EH (cell line): ENCODE data around the gene LZTFL1.

Experiments
- DNase-seq: peaks from one replicate; pipeline ENCODE4 v3.0.0-alpha.2; 2015; ENCODE audit warnings: low read depth

The LZTFL1 gene

DNA sequence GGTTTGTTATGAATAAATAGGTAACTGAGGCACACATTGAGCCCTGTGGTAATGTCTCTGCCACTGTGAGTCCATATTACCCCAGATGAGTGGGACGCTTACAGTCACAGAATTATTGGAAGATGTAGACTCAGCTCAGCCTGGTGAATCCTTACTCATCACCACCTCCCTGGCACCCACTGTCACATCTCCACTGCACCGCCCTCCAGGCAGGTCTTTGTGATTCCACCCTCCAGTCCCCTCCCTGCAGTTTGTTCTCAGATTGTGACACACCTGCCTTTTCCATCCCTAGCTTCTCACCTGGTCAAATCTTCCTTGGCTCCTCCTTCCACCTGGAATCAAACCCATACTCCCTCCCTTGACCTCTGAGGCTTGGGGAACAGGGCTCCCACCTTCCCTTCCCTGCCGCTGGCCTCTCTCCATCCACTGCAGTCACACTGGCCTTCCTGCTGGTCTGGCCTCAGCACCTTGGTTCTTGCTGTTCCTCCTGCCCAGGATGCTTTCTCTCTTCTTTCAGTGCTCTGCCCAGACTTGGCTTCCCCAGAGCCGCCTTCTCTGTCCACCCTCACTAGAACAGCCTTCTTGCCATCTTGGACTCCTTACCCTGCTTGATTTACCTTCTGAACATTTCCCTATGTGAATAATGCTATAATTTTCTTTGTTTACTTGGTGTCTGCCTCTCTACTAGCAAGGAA is 55.0 kb downstream of the LZTFL1 start:
- DNase-seq: no peak

DNA sequence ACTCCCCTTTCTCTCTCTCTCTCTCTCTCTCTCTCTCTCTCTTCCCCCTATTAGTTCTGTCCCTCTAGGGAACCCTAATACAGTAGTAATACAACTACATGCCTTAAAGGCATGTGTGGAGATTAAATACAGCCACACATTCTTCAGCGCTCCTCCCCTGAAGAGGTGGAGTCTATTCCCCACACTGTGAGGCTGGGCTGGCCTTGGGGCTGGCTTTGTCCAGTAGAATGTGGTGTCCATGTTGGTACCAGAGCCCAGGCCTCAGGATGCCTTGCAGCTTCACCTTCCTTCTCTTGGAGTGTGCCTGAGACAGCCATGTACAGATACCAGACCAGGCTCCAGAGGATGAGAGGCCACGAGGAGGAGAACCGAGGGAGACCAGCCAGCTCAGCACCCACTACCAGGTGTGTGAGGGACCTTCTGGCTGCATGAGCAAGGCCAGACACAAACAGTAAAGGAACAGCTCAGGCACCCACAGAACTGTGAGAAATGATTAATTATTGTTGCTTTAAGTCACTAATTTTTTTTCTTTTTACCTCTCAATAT is 56.2 kb downstream of the LZTFL1 start:
- no peak for DNase-seq

DNA sequence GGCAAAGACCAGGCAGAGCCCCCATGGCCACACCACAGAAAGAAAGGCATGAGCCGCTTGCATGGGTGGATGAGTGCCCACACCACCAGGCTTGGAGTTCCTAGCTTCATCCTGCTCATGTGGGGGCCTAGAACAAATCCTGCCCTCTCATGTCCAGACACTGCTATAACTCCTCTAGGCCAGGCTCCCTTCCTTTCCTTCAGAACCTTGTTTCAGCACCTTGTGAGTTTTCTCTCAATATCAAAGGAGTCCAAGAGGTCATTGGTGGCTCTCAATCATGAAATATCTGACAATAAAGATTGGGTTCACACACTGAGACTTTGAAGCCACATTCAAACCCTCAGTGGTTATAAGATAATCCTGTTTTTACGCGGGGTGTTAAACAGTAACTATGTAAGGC is 58.3 kb downstream of the LZTFL1 start:
- no peak for DNase-seq

DNA sequence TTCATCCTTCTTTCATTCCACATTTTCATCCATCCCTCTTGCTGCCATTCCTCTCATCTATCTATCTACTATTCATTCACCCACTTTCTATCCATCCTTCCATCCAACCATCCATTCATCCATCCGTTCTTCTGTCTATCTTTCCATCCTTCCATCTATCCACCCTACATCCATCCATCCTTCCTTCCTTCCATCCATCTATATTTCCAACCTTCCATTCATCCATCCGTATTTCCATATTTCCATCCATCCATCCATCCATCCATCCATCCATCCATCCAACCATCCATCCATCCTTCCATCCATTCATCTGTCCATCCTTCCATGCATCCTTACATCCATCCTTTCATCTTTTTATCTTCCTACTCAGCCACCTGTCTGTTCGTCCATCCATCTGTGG is 59.5 kb downstream of the LZTFL1 start:
- DNase-seq: no peak

DNA sequence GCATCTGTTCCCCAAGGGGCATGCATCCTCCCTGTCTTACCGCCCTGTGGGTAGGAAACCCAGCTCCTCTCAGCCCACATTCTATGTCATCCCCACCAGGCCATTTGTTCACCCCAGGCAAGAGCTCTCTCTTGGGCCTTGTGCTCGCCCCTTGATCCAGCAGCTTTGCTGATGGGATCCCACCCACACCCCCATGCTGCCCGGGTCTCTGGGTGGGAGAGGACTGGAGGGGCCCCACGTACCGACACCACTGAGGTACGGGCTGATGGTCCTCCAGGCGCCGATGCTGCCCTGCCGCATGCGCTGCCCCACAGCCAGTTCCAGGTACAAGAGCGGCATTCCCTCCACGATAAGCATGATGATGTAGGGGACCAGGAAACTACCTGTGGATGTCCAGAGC is 60.1 kb downstream of the LZTFL1 start:
- no peak for DNase-seq

DNA sequence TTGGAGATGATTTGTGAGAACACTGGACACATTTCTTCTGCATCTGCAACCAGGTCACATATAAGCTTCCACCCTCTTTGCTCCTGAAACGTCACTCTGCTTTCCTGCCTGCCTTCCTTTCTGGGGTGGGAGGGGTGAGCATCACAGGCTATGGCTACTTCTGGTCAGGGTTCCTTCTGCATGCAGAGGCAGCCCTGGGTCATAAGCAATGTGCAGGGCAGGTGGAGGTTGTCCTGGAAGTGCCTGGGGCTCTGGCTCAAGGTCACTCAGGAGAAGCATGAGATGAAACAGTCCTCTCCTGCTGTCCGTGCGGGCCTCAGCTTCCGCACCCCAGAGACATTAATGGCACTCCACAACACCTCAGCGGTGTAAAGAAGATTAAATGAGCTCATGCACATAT is 60.6 kb downstream of the LZTFL1 start:
- no peak for DNase-seq

DNA sequence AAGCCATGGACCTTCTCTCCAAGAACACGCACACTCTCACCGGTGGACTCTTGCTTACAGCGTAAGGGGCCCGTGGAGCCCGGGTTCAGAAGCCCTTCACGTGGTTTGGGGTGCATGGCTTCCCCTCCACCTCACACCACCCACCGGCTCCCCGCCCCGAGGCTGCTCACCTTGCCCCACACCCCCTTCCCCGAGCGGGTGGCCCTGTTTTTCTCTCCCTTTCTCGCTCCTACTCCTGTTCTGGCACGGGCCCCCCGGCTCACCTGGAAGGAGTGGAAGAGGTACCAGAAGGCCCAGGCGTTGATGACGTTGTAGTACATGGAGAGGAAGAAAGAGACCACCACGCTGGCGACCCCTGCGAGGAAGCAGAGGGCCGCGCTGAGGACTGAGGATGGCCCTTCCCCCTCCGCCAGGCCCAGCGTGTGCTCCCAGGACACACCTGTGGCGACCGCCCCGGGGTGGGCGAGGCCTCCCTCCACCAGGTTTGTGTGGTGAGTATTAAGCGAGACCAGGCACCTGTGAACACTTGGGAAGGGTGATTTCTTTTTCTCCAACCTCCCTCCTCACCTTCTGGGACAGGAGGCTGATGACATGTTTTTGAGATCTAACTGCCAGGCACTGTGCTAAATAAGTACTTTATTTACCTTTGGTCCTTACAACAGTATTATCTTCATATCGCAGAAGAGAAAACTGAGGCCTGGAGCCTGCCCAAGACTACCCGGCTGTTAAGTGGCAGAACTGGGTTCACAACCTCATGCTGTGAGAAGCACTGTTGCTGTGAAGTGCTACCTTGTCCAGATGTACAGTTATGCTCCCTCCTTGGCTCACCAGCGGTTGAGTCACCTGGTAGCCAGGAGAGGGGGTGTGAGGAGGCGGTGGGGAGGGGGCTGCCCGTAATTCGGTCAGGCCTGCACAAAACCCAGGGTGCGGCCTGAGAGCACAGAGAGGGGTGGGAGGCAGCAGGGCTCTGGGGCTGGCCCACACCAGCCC is 61.9 kb downstream of the LZTFL1 start:
- DNase-seq: no peak

DNA sequence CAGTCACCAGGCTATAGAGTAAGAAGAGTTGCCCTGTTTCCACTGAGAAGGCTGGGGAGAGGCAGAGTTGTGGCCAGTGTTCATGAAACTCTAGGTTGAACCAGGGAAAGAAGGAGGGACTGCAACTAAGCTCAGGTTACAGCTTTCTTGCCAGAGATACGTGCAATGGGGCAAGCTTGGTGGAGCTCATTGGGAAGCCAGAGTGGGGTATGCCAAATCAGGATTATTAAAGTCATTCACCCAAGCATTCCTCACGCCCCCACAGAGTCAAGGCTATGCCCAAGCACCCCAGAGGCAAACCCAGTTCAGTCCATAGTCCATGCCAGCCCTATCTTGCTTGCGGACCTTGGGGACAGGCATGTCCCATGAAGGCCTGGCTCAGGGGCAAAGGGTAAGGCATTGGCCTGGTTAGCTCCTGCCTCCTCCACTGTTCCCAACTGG is 63.1 kb downstream of the LZTFL1 start:
- DNase-seq: no peak

DNA sequence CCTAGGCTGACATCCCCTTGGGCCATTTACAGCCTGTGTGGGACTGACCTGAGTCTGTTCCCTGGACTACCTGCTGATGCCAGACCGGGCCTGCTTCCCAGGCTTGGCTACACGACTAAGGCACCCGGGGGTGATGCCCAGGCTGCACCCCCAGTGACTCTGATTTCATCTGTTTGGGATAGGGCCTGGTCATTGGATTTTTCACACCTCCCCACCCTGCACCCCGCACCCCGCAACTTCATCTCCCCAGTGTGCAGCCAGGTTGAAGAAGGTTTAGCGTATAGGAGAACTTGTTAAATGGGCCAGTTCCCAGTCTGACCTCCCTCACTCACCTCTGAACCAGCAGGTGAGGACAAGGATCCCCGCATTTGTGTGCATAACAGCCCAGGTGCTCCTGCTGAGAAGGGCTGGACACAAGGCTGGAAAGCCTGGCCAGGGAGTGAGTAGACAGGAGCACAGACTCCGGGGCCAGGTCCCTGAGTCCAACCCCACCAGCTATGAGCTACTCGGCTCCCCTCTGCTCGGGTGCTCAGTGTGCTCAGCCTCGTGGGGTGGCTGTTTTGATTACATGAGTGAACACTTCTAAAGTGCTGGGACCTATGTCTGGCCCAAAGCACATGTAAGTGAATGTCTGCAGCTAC is 64.1 kb downstream of the LZTFL1 start:
- no peak for DNase-seq

DNA sequence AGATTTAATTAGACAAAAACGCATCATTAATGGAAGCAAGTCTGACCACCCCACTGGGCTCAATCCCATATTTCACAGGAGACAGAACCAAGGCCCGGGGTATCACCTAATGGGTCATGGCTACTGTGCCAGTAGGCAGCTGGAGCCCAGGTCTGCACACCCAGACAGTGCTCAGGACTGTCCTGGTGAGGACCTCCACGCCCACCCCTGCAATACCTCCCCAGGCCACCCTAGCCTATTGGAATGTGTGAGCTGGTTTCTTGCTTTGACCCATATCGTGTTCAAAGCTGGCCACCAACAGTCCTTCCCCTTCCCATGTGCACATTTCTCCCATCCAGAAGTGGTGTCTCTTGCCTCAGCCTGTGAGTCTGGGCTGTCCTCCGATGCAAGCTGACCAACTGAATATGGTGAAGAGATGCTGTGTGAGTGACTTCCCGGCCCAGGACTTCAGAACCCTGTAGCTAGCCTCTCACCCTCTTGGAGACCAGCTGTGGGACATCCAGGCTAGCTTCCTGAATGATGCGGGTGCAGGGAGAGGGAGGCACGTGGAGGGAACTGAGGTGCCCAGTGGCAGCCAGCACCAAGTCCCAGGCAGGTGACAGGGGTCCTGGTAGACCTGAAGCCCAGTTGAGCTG is 64.7 kb downstream of the LZTFL1 start:
- DNase-seq: no peak

DNA sequence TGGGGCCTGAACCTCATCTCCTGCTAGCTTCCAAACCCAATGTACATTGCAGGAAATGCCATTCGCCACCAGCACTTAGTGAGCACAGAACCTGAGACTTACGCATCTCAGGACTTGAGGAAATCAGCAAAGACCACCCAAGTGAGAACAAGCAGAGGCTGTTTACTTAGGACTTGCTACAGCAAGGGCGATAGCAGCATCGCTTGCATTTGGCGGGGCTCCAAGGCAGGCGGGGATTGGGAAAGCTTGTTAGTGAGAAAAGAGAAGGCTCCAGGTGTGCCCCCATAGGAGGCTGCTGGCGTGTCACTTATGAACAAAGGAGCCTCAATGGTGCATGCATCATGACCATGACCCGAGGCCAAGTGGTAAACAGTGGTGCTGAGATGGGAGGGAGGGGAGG is 65.3 kb downstream of the LZTFL1 start:
- no peak for DNase-seq

DNA sequence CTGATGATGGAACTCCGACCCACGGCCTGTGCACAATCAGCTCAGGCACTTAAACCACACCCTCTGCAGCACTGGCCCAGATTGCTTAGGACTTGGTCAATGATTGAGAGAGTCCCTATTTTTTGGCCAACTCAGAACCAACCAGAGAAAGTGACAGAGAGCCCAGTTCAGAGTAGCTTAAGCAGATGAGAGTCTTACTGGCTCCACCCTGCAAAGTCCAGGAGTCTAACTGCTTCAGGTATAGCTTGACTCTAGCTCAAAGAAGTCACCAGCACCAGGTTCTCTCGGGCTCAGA is 65.7 kb downstream of the LZTFL1 start:
- no peak for DNase-seq

DNA sequence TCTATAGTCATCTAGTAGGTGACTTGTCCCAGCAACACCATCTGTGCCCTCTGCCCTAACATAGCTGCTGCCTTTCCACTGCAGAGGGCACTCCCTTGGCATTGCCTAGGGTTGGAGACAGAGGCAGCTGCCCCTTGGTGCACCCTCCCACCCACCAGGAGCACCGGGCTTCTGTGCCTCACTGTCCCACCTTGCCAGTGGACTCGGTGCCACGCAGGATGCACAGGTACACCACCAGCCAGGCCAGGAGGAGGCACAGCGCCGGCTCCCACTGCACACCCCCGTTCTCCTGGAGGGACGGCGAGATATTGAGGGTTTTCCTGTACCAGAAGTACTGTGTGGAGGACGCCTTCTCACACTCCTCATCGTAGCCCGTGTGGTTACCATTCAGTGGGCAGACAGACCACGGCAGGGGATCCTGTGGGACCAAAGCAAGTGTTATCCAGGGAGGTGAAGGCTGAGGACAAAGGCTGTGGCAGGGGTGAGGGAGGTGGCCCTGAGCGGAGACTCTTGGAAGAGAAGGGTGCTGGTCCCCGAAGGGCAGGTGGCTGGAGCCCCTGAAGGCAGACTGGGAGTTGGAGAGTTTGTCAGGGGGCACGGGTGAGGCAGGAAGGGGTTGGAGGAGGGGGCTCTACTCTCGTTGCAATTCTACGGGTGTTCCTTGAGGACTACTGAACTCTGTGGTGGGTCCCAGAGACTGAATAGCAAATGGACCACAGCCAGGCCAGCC is 66.2 kb downstream of the LZTFL1 start:
- DNase-seq: no peak

DNA sequence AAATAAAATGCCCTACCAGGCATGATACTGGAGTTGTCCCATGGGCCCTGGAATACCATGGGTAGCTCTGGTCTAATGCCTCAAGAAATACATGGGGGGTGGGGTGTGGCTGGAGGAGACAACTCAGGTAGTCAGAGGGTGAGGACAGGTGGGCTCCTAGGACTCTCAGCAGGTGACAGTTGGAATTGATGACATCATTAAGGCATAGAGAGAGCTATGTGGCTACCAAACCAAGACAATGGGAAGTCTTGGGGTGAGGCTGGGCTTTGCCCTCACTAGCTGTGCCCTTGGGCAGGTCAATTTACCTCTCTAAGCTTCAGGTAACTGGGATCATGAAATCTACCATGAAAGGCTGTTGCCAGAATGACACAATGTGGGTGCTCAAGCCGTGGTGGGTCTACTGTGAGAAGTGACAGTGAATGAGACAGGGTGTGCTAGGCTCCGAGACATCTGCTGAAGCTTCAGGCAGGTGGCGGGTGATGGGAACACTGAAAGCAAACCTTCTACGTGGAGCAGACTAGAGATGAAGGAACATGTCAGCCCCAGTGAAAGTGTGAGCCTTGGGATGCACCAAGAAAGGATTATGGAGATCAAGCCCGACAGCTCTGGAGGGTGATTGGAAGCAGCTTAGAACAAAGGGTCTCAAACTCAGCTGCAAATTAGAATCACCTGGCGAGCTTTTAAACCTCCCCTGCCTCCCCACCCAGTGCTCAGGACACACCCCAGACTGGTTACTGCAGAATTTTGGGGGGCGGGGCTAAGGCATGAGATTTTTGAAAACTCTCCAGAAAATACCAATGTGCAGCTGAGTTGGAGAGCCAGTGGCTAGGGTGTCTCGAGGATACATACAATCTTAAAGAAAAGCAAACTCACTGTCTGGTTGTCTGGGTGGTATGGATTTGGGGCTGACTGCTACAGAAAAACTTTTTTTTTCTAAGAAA is 67.1 kb downstream of the LZTFL1 start:
- DNase-seq: no peak

DNA sequence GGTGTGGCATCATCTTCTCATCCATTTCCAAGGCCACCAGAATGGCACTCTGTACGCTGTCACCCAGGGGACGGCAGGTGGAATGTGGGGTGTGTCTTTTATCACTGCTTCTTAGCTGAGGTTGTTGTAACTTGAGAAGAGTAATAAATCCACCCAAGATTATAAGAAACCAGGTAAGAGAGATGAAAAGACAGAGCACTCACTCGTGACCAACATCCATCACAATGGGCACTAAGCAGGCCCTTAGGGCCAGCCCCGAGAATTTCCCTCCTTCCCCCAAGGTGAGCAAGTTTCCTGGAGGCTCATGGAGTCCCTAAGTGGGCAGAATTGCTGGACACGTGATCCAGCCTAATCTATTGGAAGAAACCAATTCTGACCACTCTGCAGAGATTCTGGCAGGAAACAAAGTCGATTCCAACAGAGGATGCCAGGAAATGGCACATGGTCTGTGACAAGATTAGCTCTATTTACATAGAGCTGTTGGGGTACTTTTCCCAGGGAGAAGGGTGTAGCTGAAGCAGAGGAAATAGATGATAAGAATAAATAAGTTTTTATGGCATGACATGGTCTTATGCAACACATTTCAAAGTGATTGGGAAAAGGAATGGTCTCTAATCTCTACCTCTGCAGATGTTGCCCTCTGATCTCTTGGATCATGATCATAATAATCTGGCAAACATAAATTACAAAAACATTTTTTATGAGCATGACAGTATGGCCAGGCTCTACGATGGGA is 68.0 kb downstream of the LZTFL1 start:
- DNase-seq: no peak
